SK-N-SH treated with all-trans-retinoic acid at 6 μM for 48 hours (cell line): ENCODE data around the gene HIGD1B.
A peak's percentile ranks its signal among the peaks of the same experiment; 100 is the strongest.
"Not testable (repeated sequence)": the region's sequence is repeated elsewhere in the genome, so short reads cannot be mapped to it uniquely, and the experiment has no call there.

Experiments
- ATAC-seq: fragments of 200-7000 bp; cut with Tn5 transposase; 3 replicates; pipeline ENCODE4 v1.9.1; 2020; ENCODE audit warnings: mild to moderate bottlenecking, moderate library complexity
- ARNTL ChIP-seq: fragments of 450-650 bp; formaldehyde crosslinking; IDR thresholded peaks from 2 replicates; pipeline ENCODE4 v1.5.0; 2020; ENCODE audit warnings: low read depth, mild to moderate bottlenecking, moderate library complexity, borderline replicate concordance
- CSDC2 ChIP-seq: fragments of 250-450 bp; sonication (Bioruptor Pico); IDR thresholded peaks from 2 replicates; pipeline ENCODE4 v1.5.0; 2020; ENCODE audit warnings: mild to moderate bottlenecking, moderate library complexity
- ESRRG ChIP-seq: fragments of 250-450 bp; sonication (Bioruptor Pico); IDR thresholded peaks from 2 replicates; pipeline ENCODE4 v1.6.1; 2021; ENCODE audit warnings: mild to moderate bottlenecking
- GLIS3 ChIP-seq: fragments of 250-450 bp; sonication (Bioruptor Pico); IDR thresholded peaks from 2 replicates; pipeline ENCODE4 v1.5.0; 2020; ENCODE audit warnings: mild to moderate bottlenecking, moderate library complexity
- ISL1 ChIP-seq: fragments of 250-450 bp; sonication (Bioruptor Pico); IDR thresholded peaks from 2 replicates; pipeline ENCODE4 v2.1.2; 2022; ENCODE audit warnings: mild to moderate bottlenecking, moderate library complexity
- OSR1 ChIP-seq: fragments of 250-450 bp; sonication (Bioruptor Pico); IDR thresholded peaks from 2 replicates; pipeline ENCODE4 v1.8.0; 2022; ENCODE audit warnings: moderate library complexity, mild to moderate bottlenecking, inconsistent platforms
- PPARA ChIP-seq: fragments of 250-450 bp; sonication (Bioruptor Pico); IDR thresholded peaks from 2 replicates; pipeline ENCODE4 v1.5.0; 2020; ENCODE audit warnings: mild to moderate bottlenecking, borderline replicate concordance
- RARB ChIP-seq: fragments of 250-450 bp; sonication (Bioruptor Pico); IDR thresholded peaks from 2 replicates; pipeline ENCODE4 v1.8.0; 2021; ENCODE audit warnings: mild to moderate bottlenecking, moderate library complexity
- SNAI2 ChIP-seq: fragments of 250-450 bp; sonication (Bioruptor Pico); IDR thresholded peaks from 2 replicates; pipeline ENCODE4 v1.5.0; 2020; ENCODE audit warnings: mild to moderate bottlenecking, moderate library complexity
- TOX ChIP-seq: fragments of 250-450 bp; sonication (Bioruptor Pico); IDR thresholded peaks from 2 replicates; pipeline ENCODE4 v1.8.0; 2021; ENCODE audit warnings: mild to moderate bottlenecking, moderate library complexity, borderline replicate concordance
- ZC3H10 ChIP-seq: fragments of 250-450 bp; sonication (Bioruptor Pico); IDR thresholded peaks from 2 replicates; pipeline ENCODE4 v1.5.1; 2021; ENCODE audit warnings: mild to moderate bottlenecking, moderate library complexity
- ZFP3 ChIP-seq: fragments of 250-450 bp; sonication (Bioruptor Pico); IDR thresholded peaks from 2 replicates; pipeline ENCODE4 v1.5.0; 2020; ENCODE audit warnings: mild to moderate bottlenecking, moderate library complexity
- ZFP30 ChIP-seq: fragments of 450-650 bp; formaldehyde crosslinking; IDR thresholded peaks from 2 replicates; pipeline ENCODE4 v1.5.0; 2022; ENCODE audit warnings: mild to moderate bottlenecking, moderate library complexity
- ZNF565 ChIP-seq: fragments of 450-650 bp; formaldehyde crosslinking; conservative IDR thresholded peaks from 2 replicates; pipeline ENCODE4 v1.5.0; 2020; ENCODE audit warnings: low read depth, mild to moderate bottlenecking, moderate library complexity
- ZNF8 ChIP-seq: fragments of 450-650 bp; formaldehyde crosslinking; IDR thresholded peaks from 2 replicates; pipeline ENCODE4 v1.5.0; 2020; ENCODE audit warnings: mild to moderate bottlenecking, moderate library complexity
- TF ChIP-seq, protein P1 (sequence below): fragments of 250-450 bp; sonication (Bioruptor Pico); IDR thresholded peaks from 2 replicates; pipeline ENCODE4 v1.5.0; 2020; ENCODE audit warnings: mild to moderate bottlenecking, moderate library complexity
- TF ChIP-seq, protein P2 (sequence below): fragments of 250-450 bp; sonication (Bioruptor Pico); IDR thresholded peaks from 2 replicates; pipeline ENCODE4 v1.8.0; 2020; ENCODE audit warnings: mild to moderate bottlenecking, moderate library complexity, borderline replicate concordance

Gene HIGD1B

DNA sequence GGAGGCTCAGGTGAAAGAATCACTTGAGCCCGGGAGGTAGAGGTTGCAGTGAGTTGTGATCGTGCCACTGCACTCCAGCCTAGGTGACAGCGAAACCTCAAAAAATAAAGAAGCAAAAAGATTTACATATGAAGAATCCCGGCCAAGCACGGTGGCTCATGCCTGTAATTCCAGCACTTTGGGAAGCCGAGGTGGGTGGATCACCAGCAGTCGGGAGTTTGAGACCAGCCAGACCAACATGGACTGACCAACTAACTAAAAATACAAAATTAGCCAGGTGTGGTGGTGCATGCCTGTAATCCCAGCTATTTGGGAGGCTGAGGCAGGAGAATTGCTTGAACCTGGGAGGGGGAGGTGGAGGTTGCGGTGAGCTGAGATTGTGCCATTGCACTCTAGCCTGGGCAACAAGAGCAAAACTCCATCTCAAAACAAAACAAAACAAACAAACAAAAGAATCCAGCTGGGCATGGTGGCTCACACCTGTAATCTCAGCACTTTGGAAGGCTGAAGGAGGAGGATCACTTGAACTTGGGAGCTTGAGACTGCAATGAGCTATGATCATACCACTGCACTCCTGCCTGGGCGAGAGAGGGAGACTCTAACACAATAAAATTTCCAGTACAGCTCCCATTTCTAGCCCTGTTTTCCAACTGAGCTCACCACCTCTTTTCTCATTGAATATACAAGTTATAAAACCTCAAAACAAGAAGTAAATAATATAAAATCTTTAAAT, 38.9 kb upstream of the HIGD1B start:
- not testable (repeated sequence) for ATAC-seq

DNA sequence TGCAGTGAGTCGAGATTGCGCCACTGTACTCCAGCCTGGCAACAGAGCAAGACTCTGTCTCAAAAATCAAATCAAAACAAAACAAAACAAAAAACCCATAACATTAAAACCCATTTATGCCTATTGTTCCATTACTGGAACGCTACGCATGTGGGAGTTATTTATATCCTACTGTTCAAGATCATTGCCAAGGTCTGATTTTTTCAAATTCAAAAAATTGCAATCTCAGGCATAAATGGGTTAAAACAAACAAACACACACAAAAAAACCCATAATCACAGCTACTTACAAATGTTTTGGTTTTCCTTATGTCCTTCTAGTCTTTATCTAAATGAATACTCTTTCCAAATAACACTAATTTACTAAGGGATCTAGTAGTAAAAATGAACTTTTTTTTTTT, 35.4 kb upstream of the HIGD1B start:
- TF ChIP-seq, protein P1, sequence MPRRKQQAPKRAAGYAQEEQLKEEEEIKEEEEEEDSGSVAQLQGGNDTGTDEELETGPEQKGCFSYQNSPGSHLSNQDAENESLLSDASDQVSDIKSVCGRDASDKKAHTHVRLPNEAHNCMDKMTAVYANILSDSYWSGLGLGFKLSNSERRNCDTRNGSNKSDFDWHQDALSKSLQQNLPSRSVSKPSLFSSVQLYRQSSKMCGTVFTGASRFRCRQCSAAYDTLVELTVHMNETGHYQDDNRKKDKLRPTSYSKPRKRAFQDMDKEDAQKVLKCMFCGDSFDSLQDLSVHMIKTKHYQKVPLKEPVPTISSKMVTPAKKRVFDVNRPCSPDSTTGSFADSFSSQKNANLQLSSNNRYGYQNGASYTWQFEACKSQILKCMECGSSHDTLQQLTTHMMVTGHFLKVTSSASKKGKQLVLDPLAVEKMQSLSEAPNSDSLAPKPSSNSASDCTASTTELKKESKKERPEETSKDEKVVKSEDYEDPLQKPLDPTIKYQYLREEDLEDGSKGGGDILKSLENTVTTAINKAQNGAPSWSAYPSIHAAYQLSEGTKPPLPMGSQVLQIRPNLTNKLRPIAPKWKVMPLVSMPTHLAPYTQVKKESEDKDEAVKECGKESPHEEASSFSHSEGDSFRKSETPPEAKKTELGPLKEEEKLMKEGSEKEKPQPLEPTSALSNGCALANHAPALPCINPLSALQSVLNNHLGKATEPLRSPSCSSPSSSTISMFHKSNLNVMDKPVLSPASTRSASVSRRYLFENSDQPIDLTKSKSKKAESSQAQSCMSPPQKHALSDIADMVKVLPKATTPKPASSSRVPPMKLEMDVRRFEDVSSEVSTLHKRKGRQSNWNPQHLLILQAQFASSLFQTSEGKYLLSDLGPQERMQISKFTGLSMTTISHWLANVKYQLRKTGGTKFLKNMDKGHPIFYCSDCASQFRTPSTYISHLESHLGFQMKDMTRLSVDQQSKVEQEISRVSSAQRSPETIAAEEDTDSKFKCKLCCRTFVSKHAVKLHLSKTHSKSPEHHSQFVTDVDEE (CRISPR knock-in tag): no peak
- ATAC-seq: no peak

DNA sequence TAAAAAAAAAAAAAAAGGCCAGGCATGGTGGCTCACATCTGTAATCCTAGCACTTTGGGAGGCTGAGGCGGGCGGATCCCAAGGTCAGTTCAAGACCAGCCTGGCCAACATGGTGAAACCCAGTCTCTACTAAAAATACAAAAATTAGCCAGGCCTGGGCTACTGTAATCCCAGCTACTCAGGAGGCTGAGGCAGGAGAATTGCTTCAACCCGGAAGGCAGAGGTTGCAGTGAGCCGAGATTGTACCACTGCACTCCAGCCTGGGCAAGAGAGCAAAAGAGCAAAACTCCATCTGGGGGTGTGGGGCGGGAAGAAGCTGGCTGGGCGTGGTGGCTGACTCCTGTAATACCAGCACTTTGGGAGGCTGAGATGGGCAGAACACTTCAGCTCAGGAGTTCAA, 29.2 kb upstream of the HIGD1B start:
- ATAC-seq: not testable (repeated sequence)

DNA sequence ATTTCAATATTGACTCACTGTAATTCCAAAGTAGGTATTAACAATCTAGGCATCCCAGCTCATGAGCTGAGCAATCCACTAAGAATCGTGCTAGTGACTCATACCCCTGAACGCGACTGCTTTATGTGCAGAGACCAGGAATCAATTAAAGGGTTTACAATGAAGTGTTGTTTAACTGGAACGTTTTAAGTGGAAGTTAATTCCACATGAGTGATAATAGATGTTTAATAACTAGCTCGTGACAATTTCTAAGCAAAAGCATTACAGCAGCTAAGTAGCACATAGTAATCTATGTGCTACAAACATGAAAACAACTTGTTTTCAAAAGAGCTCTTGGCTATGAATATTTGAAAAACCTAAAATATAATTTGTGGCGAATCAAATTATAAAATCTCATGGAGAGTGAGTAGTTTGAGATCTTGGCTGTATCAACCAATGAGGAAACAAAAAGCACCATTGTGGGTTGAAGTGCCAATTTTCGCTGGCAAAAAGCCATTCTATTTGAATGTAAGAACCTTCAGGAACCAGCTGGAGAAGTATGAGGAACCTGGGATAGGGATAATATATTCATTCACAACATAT, 27.0 kb upstream of the HIGD1B start:
- ATAC-seq: peak; percentile 93
- peak; percentile 82 for TF ChIP-seq ISL1 (CRISPR knock-in tag)
- no peak for TF ChIP-seq TOX (CRISPR knock-in tag)

DNA sequence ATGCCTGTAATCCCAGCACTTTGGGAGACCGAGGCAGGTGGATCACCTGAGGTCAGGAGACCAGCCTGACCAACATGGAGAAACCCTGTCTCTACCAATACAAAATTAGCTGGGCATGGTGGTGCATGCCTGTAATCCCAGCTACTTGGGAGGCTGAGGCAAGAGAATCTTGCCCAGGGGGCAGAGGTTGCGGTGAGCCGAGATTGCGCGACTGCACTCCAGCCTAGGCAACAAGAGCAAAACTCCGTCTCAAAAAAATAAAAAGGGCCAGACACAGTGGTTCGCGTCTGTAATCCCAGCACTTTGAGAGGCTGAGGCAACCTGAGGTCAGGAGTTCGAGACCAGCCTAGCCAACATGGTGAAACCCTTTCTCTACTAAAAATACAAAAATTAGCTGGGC, 22.4 kb upstream of the HIGD1B start:
- not testable (repeated sequence) for ATAC-seq

DNA sequence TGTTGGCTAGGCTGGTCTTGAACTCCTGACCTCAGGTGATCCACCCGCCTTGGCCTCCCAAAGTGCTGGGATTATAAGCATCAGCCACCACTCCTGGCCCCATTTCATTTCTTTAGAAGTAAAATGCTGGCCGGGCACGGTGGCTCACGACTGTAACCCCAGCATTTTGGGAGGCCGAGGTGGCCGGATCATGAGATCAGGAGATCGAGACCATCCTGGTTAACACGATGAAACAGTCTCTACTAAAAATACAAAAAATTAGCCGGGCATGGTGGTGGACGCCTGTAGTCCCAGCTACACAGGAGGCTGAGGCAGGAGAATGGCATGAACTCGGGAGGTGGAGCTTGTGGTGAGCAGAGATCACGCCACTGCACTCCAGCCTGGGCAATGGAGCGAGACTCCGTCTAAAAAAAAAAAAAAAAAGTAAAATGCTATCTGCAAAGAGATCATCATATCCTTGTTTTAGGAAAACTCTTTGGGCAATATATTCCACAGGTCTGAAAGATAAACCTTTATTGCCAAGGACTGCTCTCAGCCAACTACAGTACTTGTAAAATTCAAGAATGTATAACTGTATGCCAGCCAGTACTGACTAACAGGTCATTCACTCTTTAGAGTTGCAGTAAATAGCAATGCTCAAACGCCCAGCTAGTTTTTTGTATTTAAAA, 21.4 kb upstream of the HIGD1B start:
- ATAC-seq: no peak
- no peak for TF ChIP-seq ZC3H10
- TF ChIP-seq ISL1 (CRISPR knock-in tag): no peak
- no peak for TF ChIP-seq ARNTL (CRISPR knock-in tag)
- TF ChIP-seq ZNF565 (CRISPR knock-in tag): no peak
- TF ChIP-seq, protein P1 (CRISPR knock-in tag): no peak
- no peak for TF ChIP-seq SNAI2 (CRISPR knock-in tag)
- TF ChIP-seq TOX (CRISPR knock-in tag): no peak
- TF ChIP-seq ZFP30 (CRISPR knock-in tag): no peak

DNA sequence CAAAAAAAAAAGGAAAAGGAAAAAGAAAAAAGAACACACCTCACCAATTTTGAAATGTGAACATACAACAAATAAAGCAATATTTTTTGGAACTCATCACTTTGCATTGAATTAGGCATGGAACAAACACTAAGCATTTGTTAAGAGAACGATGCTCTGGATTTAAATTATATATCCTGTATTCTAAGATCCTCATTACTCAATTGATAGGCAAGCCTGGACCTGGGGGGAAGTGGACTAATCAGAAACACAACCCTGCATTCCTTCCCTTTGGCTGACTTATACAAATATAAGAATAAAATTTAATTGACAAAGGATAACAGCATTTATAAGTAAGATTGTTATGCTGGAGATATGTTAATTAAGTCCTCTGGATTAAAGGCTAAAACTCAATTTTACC, 19.8 kb upstream of the HIGD1B start:
- no peak for TF ChIP-seq ESRRG (CRISPR knock-in tag)
- no peak for TF ChIP-seq ZFP3 (CRISPR knock-in tag)
- no peak for TF ChIP-seq ISL1 (CRISPR knock-in tag)
- no peak for TF ChIP-seq PPARA (CRISPR knock-in tag)
- no peak for TF ChIP-seq TOX (CRISPR knock-in tag)
- TF ChIP-seq GLIS3 (CRISPR knock-in tag): no peak
- no peak for TF ChIP-seq ZNF565 (CRISPR knock-in tag)
- no peak for TF ChIP-seq CSDC2
- TF ChIP-seq OSR1 (CRISPR knock-in tag): no peak
- no peak for TF ChIP-seq RARB
- no peak for TF ChIP-seq ARNTL (CRISPR knock-in tag)
- TF ChIP-seq ZNF8 (CRISPR knock-in tag): no peak
- TF ChIP-seq, protein P1 (CRISPR knock-in tag): no peak
- TF ChIP-seq, protein P2, sequence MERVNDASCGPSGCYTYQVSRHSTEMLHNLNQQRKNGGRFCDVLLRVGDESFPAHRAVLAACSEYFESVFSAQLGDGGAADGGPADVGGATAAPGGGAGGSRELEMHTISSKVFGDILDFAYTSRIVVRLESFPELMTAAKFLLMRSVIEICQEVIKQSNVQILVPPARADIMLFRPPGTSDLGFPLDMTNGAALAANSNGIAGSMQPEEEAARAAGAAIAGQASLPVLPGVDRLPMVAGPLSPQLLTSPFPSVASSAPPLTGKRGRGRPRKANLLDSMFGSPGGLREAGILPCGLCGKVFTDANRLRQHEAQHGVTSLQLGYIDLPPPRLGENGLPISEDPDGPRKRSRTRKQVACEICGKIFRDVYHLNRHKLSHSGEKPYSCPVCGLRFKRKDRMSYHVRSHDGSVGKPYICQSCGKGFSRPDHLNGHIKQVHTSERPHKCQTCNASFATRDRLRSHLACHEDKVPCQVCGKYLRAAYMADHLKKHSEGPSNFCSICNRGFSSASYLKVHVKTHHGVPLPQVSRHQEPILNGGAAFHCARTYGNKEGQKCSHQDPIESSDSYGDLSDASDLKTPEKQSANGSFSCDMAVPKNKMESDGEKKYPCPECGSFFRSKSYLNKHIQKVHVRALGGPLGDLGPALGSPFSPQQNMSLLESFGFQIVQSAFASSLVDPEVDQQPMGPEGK (CRISPR knock-in tag): no peak
- ATAC-seq: no peak
